Parathyroid adenoma (tissue), 2 donors: ENCODE data around the gene API5.

Experiments used
- H2AFZ ChIP-seq: fragments of 300-600 bp; sonication (generic); one replicate; pipeline ENCODE4 v1.7.0; 2017; ENCODE audit warnings: antibody characterized with exemption, mild to moderate bottlenecking
- H3K27ac ChIP-seq: fragments of 300-600 bp; sonication (generic); one replicate; pipeline ENCODE4 v1.7.0; 2017
- H3K27me3 ChIP-seq: fragments of 300-600 bp; sonication (generic); one replicate; pipeline ENCODE4 v1.7.0; 2017; ENCODE audit warnings: low read length; ENCODE audit not compliant: control insufficient read depth, insufficient read depth
- H3K36me3 ChIP-seq: fragments of 300-600 bp; sonication (generic); one replicate; pipeline ENCODE4 v1.7.0; 2017; ENCODE audit warnings: low read length; ENCODE audit not compliant: control insufficient read depth, insufficient read depth
- H3K4me1 ChIP-seq: fragments of 300-600 bp; sonication (generic); one replicate; pipeline ENCODE4 v1.7.0; 2017; ENCODE audit warnings: control low read depth
- H3K4me2 ChIP-seq: fragments of 300-600 bp; sonication (generic); one replicate; pipeline ENCODE4 v1.7.0; 2017; ENCODE audit warnings: low read length
- H3K4me3 ChIP-seq: fragments of 300-600 bp; sonication (generic); one replicate; pipeline ENCODE4 v1.7.0; 2017; ENCODE audit warnings: low read depth, low read length
- H3K79me2 ChIP-seq: fragments of 300-600 bp; sonication (generic); one replicate; pipeline ENCODE4 v1.7.0; 2017; ENCODE audit warnings: control low read depth
- H3K9ac ChIP-seq: fragments of 300-600 bp; sonication (generic); one replicate; pipeline ENCODE4 v1.7.0; 2017; ENCODE audit warnings: mild to moderate bottlenecking
- H3K9me3 ChIP-seq: fragments of 300-600 bp; sonication (generic); one replicate; pipeline ENCODE4 v1.7.0; 2017; ENCODE audit warnings: low read length; ENCODE audit not compliant: control insufficient read depth
- TF ChIP-seq, protein P1 (sequence below): fragments of 300-600 bp; sonication (generic); IDR thresholded peaks from one replicate; pipeline ENCODE4 v1.7.0; 2017; ENCODE audit warnings: antibody characterized with exemption, mild to moderate bottlenecking
- donor health status: primary hyperparathyroidism.

The API5 gene

DNA sequence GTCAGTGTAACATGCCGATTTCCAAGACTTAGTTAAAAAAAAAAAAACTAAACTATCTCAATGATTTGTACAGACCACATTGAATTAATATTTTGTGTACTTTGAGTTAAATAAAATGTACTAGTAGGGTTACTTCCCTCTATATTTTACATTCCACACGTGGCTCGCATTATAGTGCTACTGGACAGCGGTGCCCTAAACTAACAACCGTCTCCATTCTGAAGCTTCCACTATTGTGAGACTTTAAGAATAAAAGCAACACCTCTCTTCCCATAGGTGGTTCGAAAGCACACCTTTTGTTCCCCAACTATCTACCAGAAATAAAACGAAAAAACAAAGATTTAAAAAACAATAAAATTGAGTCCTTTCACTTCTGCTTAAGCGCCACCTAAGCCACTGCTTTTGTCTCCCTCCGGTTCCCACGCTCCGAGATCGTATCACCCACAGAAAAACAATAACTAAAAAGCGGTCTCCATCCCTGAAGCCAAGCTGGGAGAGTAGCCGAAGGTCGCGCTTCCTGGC is 46.5 kb downstream of the API5 start:
- H3K79me2 ChIP-seq, result peaks cover 17% of the 10 kb centered on the region
- no peaks in the 10 kb centered on the region for H3K9me3 ChIP-seq
- no peaks in the 10 kb centered on the region for H3K27me3 ChIP-seq
- no peaks in the 10 kb centered on the region for H3K4me1 ChIP-seq
- H3K36me3 ChIP-seq, result no peaks in the 10 kb centered on the region
- peak overlapping the region; percentile 61 for H3K4me2 ChIP-seq
- H2AFZ ChIP-seq, result peak overlapping the region; percentile 48
- TF ChIP-seq, protein P1, sequence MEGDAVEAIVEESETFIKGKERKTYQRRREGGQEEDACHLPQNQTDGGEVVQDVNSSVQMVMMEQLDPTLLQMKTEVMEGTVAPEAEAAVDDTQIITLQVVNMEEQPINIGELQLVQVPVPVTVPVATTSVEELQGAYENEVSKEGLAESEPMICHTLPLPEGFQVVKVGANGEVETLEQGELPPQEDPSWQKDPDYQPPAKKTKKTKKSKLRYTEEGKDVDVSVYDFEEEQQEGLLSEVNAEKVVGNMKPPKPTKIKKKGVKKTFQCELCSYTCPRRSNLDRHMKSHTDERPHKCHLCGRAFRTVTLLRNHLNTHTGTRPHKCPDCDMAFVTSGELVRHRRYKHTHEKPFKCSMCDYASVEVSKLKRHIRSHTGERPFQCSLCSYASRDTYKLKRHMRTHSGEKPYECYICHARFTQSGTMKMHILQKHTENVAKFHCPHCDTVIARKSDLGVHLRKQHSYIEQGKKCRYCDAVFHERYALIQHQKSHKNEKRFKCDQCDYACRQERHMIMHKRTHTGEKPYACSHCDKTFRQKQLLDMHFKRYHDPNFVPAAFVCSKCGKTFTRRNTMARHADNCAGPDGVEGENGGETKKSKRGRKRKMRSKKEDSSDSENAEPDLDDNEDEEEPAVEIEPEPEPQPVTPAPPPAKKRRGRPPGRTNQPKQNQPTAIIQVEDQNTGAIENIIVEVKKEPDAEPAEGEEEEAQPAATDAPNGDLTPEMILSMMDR, result no peak
- peak overlapping the region; percentile 72 for H3K4me3 ChIP-seq
- peak overlapping the region; percentile 64 for H3K27ac ChIP-seq
- no peak overlapping the region for H3K9ac ChIP-seq

DNA sequence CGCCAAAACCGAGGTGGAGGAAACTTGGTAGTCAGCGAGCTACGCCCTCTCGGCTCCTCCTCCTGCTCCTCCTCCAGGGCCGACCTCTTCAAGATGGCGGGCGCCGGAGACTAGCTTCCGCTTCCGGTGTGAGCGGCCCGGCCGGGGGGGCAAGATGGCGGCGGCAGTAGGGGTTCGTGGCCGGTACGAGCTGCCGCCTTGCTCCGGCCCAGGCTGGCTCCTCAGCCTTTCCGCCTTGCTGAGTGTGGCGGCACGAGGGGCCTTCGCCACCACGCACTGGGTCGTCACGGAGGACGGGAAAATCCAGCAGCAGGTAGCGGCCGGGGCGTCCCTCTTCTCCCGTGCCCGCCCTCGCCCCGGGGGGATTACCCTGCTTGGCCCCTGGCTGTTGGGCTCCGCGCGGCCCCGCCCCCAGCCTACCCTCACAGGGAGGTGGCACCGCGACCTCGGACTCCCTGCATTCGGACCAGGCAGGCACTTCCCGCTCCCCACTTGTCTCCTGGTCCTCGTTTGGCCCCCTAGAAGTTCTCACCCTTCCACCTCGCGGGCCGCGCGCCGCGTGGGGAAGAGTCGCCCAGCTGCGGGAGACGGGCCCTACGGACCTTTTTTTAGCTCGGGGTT is 47.1 kb downstream of the API5 start, which contains the start of gene TTC17:
TSS of gene TTC17 (plus strand) at position 120 of the 621 bp plus-strand sequence. CDS start at position 155, 35 bp downstream.
- Histone ChIP-seq H3K27ac (peak within 1 kb of the TSS; percentile 64), H3K36me3 (no peaks in the 10 kb centered on the region), H3K27me3 (no peaks in the 10 kb centered on the region), H3K9me3 (no peaks in the 10 kb centered on the region), H3K79me2 (peaks cover 17% of the 10 kb centered on the region), H2AFZ (peak within 1 kb of the TSS; percentile 48), H3K4me2 (peak within 1 kb of the TSS; percentile 61), H3K4me3 (peak within 1 kb of the TSS; percentile 72), H3K4me1 (no peaks in the 10 kb centered on the region), H3K9ac (peak within 1 kb of the TSS; percentile 53)
- TF ChIP-seq, protein P1, result no peak

DNA sequence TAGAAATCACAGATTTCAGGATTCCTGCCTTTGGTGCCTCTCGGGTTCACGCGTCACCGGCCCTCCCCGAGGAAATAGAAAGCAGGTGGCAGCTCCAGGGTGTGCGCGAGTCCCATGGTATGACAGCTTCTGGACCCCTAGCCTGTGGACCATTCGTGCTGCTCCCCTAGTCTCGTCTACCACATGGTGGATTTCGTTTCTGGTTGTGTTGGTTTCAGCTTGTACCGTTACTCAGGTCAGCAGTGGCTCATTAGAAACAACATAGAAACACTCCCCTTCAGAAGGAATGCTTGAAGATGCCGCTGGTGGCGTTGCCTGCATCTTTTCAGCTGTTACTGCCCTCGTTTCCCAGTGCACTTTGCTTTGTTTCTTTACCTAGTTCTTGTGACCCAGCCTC is 47.6 kb downstream of the API5 start:
- no peaks in the 10 kb centered on the region for H3K9me3 ChIP-seq
- no peaks in the 10 kb centered on the region for H3K27me3 ChIP-seq
- H3K4me3 ChIP-seq, result peak overlapping the region; percentile 72
- H3K27ac ChIP-seq, result peak overlapping the region; percentile 64
- peaks cover 17% of the 10 kb centered on the region for H3K79me2 ChIP-seq
- H3K36me3 ChIP-seq, result no peaks in the 10 kb centered on the region
- no peaks in the 10 kb centered on the region for H3K4me1 ChIP-seq
- peak overlapping the region; percentile 61 for H3K4me2 ChIP-seq
- peak overlapping the region; percentile 53 for H3K9ac ChIP-seq
- H2AFZ ChIP-seq, result peak overlapping the region; percentile 48
- TF ChIP-seq, protein P1, result no peak

DNA sequence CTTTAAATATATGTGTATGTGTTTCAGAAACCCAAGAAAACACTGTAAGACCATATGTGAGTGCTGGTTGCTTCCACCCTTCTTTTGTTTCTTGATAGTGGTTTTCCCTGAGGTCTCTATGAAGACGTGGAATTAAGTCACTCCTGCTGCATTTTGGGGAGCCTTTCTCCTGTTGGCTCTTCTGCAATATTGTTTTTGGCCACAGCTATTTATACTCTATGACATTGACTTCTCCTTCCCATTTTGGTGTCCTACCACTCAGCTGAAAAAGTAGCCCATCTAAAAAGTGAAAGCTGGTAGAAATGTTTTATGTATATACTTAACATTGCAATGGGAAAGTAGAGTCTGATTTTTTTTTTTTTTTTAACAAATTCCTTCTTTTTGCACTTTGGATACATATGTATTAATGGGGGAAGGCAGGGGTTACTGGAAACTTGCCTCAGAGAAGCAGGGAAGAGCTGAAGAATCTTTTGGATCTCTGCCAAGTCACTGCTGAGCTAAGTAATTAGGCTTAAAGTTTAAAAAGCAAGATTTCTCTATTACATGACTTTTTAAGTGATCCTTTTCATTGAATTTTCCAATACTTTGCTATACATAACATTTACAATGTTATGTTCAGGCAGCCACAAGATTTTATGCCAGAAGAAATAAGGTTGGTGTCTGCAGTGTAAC is 48.7 kb downstream of the API5 start:
- no peak overlapping the region for H3K9ac ChIP-seq
- no peaks in the 10 kb centered on the region for H3K9me3 ChIP-seq
- peaks cover 25% of the 10 kb centered on the region for H3K79me2 ChIP-seq
- TF ChIP-seq, protein P1, result no peak
- H3K36me3 ChIP-seq, result no peaks in the 10 kb centered on the region
- H3K27me3 ChIP-seq, result no peaks in the 10 kb centered on the region
- H2AFZ ChIP-seq, result no peak overlapping the region
- H3K4me1 ChIP-seq, result no peaks in the 10 kb centered on the region
- no peak overlapping the region for H3K27ac ChIP-seq
- H3K4me2 ChIP-seq, result peak overlapping the region; percentile 61
- H3K4me3 ChIP-seq, result peak overlapping the region; percentile 72
